Measurements from ENCODE around the gene KIRREL3. TPM values are rescaled to one million over a fixed set of nuclear protein-coding genes. Genes with fewer than 3 reads are reported as not detected.

Gene KIRREL3
- total and polyA plus RNA-seq, 2 of the 4 experiments (the other 2 are of a cell fraction): 10.9 to 15.9 TPM

DNA sequence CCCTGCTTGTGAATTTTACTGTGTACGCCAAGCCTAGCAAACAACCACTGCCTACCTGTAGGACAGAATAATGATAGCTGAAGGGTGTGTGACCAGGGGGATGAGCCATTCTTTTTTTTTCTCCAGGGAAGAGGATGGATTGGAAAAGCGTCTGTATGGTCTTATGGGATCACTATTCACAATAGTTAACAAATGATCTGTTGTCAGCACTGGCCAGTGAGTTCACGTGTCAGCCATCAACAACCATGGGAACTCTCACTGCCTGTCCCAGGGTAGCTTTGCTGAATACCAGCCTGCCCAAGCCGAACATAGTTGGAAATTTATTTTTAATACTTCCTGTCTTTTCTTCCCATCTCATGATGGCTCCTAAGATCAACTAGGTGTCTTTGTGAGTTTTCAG is 474.9 kb downstream of the KIRREL3 start:
- TF ChIP-seq RFX5 (IDR thresholded peaks at IDR 0.05; ENCODE audit: low read depth, low read length) (no peak), MAFK (IDR thresholded peaks at IDR 0.05; ENCODE audit: low read depth, low read length) (no peak), RCOR1 (IDR thresholded peaks at IDR 0.05; ENCODE audit: insufficient replicate concordance, low read length) (no peak), NFE2L2 (IDR thresholded peaks at IDR 0.05; ENCODE audit: low read depth, low read length) (no peak), MAZ (IDR thresholded peaks at IDR 0.05; ENCODE audit: borderline replicate concordance, low read depth, low read length) (no peak), BHLHE40 (IDR thresholded peaks at IDR 0.05; ENCODE audit: low read depth, low read length) (no peak), CEBPB (IDR thresholded peaks at IDR 0.05; ENCODE audit: low read depth, low read length) (no peak), POLR2A (IDR thresholded peaks at IDR 0.05; ENCODE audit: low read depth, low read length) (no peak), SMC3 (IDR thresholded peaks at IDR 0.05; ENCODE audit: low read depth, low read length) (no peak), RAD21 (IDR thresholded peaks at IDR 0.05; ENCODE audit: low read length) (no peak), CHD1 (IDR thresholded peaks at IDR 0.05; ENCODE audit: low read depth, low read length) (no peak)
- TF ChIP-seq, protein P1, sequence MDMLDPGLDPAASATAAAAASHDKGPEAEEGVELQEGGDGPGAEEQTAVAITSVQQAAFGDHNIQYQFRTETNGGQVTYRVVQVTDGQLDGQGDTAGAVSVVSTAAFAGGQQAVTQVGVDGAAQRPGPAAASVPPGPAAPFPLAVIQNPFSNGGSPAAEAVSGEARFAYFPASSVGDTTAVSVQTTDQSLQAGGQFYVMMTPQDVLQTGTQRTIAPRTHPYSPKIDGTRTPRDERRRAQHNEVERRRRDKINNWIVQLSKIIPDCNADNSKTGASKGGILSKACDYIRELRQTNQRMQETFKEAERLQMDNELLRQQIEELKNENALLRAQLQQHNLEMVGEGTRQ (IDR thresholded peaks at IDR 0.05; ENCODE audit: low read depth, low read length): no peak
- TF ChIP-seq, protein P2, sequence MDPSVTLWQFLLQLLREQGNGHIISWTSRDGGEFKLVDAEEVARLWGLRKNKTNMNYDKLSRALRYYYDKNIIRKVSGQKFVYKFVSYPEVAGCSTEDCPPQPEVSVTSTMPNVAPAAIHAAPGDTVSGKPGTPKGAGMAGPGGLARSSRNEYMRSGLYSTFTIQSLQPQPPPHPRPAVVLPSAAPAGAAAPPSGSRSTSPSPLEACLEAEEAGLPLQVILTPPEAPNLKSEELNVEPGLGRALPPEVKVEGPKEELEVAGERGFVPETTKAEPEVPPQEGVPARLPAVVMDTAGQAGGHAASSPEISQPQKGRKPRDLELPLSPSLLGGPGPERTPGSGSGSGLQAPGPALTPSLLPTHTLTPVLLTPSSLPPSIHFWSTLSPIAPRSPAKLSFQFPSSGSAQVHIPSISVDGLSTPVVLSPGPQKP (IDR thresholded peaks at IDR 0.05; ENCODE audit: borderline replicate concordance, low read depth, low read length): no peak
- TF ChIP-seq, protein P3, sequence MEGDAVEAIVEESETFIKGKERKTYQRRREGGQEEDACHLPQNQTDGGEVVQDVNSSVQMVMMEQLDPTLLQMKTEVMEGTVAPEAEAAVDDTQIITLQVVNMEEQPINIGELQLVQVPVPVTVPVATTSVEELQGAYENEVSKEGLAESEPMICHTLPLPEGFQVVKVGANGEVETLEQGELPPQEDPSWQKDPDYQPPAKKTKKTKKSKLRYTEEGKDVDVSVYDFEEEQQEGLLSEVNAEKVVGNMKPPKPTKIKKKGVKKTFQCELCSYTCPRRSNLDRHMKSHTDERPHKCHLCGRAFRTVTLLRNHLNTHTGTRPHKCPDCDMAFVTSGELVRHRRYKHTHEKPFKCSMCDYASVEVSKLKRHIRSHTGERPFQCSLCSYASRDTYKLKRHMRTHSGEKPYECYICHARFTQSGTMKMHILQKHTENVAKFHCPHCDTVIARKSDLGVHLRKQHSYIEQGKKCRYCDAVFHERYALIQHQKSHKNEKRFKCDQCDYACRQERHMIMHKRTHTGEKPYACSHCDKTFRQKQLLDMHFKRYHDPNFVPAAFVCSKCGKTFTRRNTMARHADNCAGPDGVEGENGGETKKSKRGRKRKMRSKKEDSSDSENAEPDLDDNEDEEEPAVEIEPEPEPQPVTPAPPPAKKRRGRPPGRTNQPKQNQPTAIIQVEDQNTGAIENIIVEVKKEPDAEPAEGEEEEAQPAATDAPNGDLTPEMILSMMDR (conservative IDR thresholded peaks at IDR 0.05; ENCODE audit: low read depth, low read length): no peak
- H3K27ac ChIP-seq (ENCODE audit: insufficient read depth, low read length): no peak overlapping the region
- H2AK5ac ChIP-seq (ENCODE audit: low read depth, low read length): no peak overlapping the region
- ATAC-seq (ENCODE audit: low read depth) (no peak), DNase-seq (no peak)
- ChIA-PET CTCF (no interaction called here), POLR2A (ENCODE audit: unreplicated experiment) (no interaction called here)
- H2AK9ac ChIP-seq (replicated peaks; ENCODE audit: low read depth, low read length, poor library complexity): no peak overlapping the region
- H4K5ac ChIP-seq (ENCODE audit: low read depth, low read length): no peak overlapping the region
- H3K36me3 ChIP-seq (ENCODE audit: control insufficient read depth, insufficient read depth, low read length): no peaks in the 10 kb centered on the region
- no peak overlapping the region for H3K56ac ChIP-seq (ENCODE audit: extremely low read depth, insufficient read depth, low read length)
- no peak overlapping the region for H4K8ac ChIP-seq (ENCODE audit: low read depth in 2 of 2, low read length in 2 of 2)
- no peak overlapping the region for H3K23ac ChIP-seq (ENCODE audit: low read depth, low read length)
- in situ Hi-C loops (cut with MboI; ENCODE audit: low sequenced_read_pairs) (no loop called here), intact Hi-C loops (cut with micrococcal nuclease) (no loop called here), dilution Hi-C loops (cut with HindIII; ENCODE audit: low sequenced_read_pairs, unreplicated experiment) (no loop called here)
- BruUV-seq (replicated peaks): no TSS peak
- no peaks in the 10 kb centered on the region; the same call in 1 of the 2 replicates for H3K27me3 ChIP-seq (ENCODE audit: control insufficient read depth, insufficient read depth, low read length)
- no peak overlapping the region for H3K4me2 ChIP-seq (ENCODE audit: low read depth, low read length)
- no peaks in the 10 kb centered on the region for H3K79me1 ChIP-seq (ENCODE audit: low read depth in 1 of 2, low read length in 2 of 2)
- no peaks in the 10 kb centered on the region; the same call in 1 of the 2 replicates for H3K9me1 ChIP-seq (ENCODE audit: insufficient read depth, low read length)
- no peaks in the 10 kb centered on the region for H3K9me3 ChIP-seq (ENCODE audit: control insufficient read depth, insufficient read depth, low read length)
- no peaks in the 10 kb centered on the region for H4K20me1 ChIP-seq (ENCODE audit: insufficient read depth, low read length)
- no peak overlapping the region for H2BK15ac ChIP-seq (ENCODE audit: low read depth, low read length)
- H3K9ac ChIP-seq (ENCODE audit: low read depth, low read length): no peak overlapping the region
- 0 out of 2 replicates have a peak overlapping the region, but pooled peaks have one; percentile 58 for H2BK20ac ChIP-seq (ENCODE audit: low read depth, low read length)
- H2BK5ac ChIP-seq (ENCODE audit: low read depth, low read length, poor library complexity, severe bottlenecking): no peak overlapping the region
- whole genome bisulfite sequencing, 2 experiments (ENCODE audit: extremely low coverage in 2 of 2, insufficient read length in 1 of 2): no CpG with 5 or more reads among the region's 4 CpGs
- no peak overlapping the region for H4K91ac ChIP-seq (ENCODE audit: insufficient read depth, low read depth, low read length)
- no peak overlapping the region for H3K14ac ChIP-seq (replicated peaks; ENCODE audit: low read depth, low read length)
- no peak overlapping the region for H3K4me3 ChIP-seq (ENCODE audit: insufficient read depth, low read depth, low read length)
- H3K18ac ChIP-seq (ENCODE audit: low read depth, low read length): no peak overlapping the region
- H2AFZ ChIP-seq (replicated peaks; ENCODE audit: low read length, poor library complexity): no peak overlapping the region
- H3K4ac ChIP-seq (ENCODE audit: low read depth, low read length): no peak overlapping the region
- no peaks in the 10 kb centered on the region for H3K4me1 ChIP-seq (ENCODE audit: control insufficient read depth, insufficient read depth, low read length)
- no peak overlapping the region for H2BK120ac ChIP-seq (ENCODE audit: low read depth, low read length)

Measured in IMR-90 (cell line).